Heart left ventricle (tissue), 13 donors: ENCODE data around the gene RPS6KC1.

Source experiments
- POLR2A ChIP-seq, 2 donors: fragments of 450-650 bp; IDR thresholded peaks; one replicate each; pipeline ENCODE4 v1.6.1; 2017; ENCODE audit warnings: antibody characterized with exemption in 2 of 2, mild to moderate bottlenecking in 2 of 2, moderate library complexity in 2 of 2
- TF ChIP-seq, protein P1 (sequence below), 12 donors: fragments of 200-600 bp; sonication (generic) in 4 of 12; IDR thresholded peaks; one replicate each; pipeline versions ENCODE4 v1.5.0 to v1.8.0; 2018 to 2022; ENCODE audit warnings: antibody characterized with exemption in 12 of 12, mild to moderate bottlenecking in 5 of 12
- donor health status: ischemic (EF 13 %, LVEDD 7.1; RV severe dilation, severe dysfunction).
- donor health status: DM: no; HTN: yes; CAD: no.
- donor health status: DM: no; HTN: no; CAD: no.
- donor health status: ischemic (EF 25% LVEDD 6.9; RV normal size, moderate dysfunction).
- donor health status: ischemic (EF 25% LVEDD 5.7; RV mildly dilated, moderate dysfunction).
- donor health status: ischemic (EF 35%, LVEDD 5.7; RV mildly dilated, moderate dysfunction).
- donor health status: nonischemic (EF 11% LVEDD 7.7; RV severe dilation, severe dysfunction).
- donor health status: DM: yes; HTN: yes; CAD: no.
- donor health status: PGD.
- donor health status: ischemic (EF 29% LVEDD 5.4; RV normal size, mild dysfunction).
- donor health status: nonischemic (EF 23%, LVEDD 6.1; RV moderate dilation, normal function).

DNA sequence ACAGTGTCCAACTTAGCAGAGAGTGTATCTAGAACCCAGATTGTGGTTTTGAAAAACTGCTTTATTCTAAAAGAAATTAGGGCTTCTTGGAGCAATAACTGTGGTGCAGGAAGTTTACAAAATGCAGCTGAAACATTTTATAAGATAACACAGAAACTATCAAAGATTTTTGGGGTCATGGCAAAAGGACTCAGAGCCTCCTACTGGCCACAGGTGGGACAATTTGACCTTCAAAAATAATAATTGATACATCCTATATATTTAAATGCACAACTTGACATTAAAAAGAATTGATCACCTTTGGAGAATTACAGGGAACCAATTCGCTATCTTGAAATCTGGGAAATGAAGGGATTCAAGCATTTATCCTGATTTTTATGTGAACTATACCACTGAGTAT is 235.2 kb downstream of the RPS6KC1 start:
- TF ChIP-seq, protein P1, sequence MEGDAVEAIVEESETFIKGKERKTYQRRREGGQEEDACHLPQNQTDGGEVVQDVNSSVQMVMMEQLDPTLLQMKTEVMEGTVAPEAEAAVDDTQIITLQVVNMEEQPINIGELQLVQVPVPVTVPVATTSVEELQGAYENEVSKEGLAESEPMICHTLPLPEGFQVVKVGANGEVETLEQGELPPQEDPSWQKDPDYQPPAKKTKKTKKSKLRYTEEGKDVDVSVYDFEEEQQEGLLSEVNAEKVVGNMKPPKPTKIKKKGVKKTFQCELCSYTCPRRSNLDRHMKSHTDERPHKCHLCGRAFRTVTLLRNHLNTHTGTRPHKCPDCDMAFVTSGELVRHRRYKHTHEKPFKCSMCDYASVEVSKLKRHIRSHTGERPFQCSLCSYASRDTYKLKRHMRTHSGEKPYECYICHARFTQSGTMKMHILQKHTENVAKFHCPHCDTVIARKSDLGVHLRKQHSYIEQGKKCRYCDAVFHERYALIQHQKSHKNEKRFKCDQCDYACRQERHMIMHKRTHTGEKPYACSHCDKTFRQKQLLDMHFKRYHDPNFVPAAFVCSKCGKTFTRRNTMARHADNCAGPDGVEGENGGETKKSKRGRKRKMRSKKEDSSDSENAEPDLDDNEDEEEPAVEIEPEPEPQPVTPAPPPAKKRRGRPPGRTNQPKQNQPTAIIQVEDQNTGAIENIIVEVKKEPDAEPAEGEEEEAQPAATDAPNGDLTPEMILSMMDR (IDR thresholded peaks at IDR 0.05), result peak in 1 of 12 donors; percentile 11
- TF ChIP-seq POLR2A (IDR thresholded peaks at IDR 0.05), result no peak
